OCI-LY3 (cell line): ENCODE results near the gene MOB3B.

Experiments
- H2AFZ ChIP-seq: fragments of 200-600, 300-600 bp; shearing (Covaris generic); 2 replicates; pipeline ENCODE4 v1.6.0; 2014; ENCODE audit warnings: antibody characterized with exemption, low read depth, low read length
- H3K27ac ChIP-seq: fragments of 200-600, 300-600 bp; sonication (generic); 2 replicates; pipeline ENCODE4 v1.5.1; 2014; ENCODE audit warnings: mild to moderate bottlenecking, low read length, moderate library complexity, mixed read lengths
- H3K27me3 ChIP-seq: fragments of 200-600, 300-600 bp; sonication (generic); 2 replicates; pipeline ENCODE4 v1.6.1; 2014; ENCODE audit warnings: low read depth, low read length, mixed read lengths
- H3K36me3 ChIP-seq: fragments of 200-600, 300-600 bp; sonication (generic); replicated peaks from 2 replicates; pipeline ENCODE3; 2014; ENCODE audit warnings: low read depth, low read length, mixed read lengths
- H3K4me1 ChIP-seq: fragments of 300-600, 200-600 bp; sonication (generic); 2 replicates; pipeline ENCODE4 v1.6.1; 2014; ENCODE audit warnings: low read length, mixed read lengths
- H3K4me2 ChIP-seq: fragments of 200-600, 300-600 bp; sonication (generic); 2 replicates; pipeline ENCODE4 v1.6.1; 2014; ENCODE audit warnings: low read length, mixed read lengths
- H3K4me3 ChIP-seq: fragments of 300-600, 200-600 bp; sonication (generic); 2 replicates; pipeline ENCODE4 v1.5.1; 2014; ENCODE audit warnings: antibody characterized with exemption, mild to moderate bottlenecking, low read length, moderate library complexity
- H3K79me2 ChIP-seq: fragments of 300-600, 200-600 bp; shearing (Covaris generic); 2 replicates; pipeline ENCODE4 v1.6.1; 2014; ENCODE audit warnings: mild to moderate bottlenecking, low read length, mixed read lengths
- H3K9ac ChIP-seq: fragments of 300-600, 200-600 bp; shearing (Covaris generic); 2 replicates; pipeline ENCODE4 v1.6.0; 2014; ENCODE audit warnings: mild to moderate bottlenecking, low read length, moderate library complexity
- H3K9me3 ChIP-seq: fragments of 200-600, 300-600 bp; shearing (Covaris generic); 2 replicates; pipeline ENCODE4 v1.6.1; 2014; ENCODE audit warnings: low read length, mixed read lengths; ENCODE audit not compliant: insufficient read depth
- H4K20me1 ChIP-seq: fragments of 200-600, 300-600 bp; sonication (generic); 2 replicates; pipeline ENCODE4 v1.6.1; 2016; ENCODE audit warnings: low read length, mixed read lengths; ENCODE audit not compliant: insufficient read depth
- EZH2phosphoT487 ChIP-seq: fragments of 200-600 bp; shearing (Covaris generic); IDR thresholded peaks from 2 replicates; pipeline ENCODE4 v1.6.1; 2018; ENCODE audit warnings: antibody characterized with exemption, mixed run types, low read depth
- TF ChIP-seq, protein P1 (sequence below): fragments of 200-600, 300-600 bp; sonication (generic); IDR thresholded peaks from 2 replicates; pipeline ENCODE4 v1.5.1; 2014; ENCODE audit warnings: antibody characterized with exemption, low read length, low read depth

The MOB3B gene

DNA sequence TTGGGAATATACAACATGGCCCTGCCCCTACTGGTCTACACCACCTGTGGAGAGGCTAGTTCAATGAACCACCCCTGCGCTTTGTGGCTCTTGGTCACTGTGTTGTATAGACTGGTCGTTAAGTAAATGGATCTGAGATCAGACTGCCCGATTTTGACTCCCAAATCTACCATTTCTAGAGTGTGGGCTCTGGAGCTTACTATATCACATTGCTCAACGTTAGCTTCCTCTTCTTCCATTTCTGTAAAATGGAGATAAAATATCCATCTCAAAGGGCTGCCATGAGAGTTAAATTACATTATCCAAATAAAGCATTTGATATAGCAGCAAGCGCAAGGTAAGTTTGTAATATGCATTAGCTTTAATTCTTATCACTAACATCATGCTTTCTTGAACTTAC is 58.2 kb downstream of the MOB3B start:
- Histone ChIP-seq H3K27me3 (peaks cover 4% of the 10 kb centered on the region; the same call in 1 of the 2 replicates), H3K4me3 (no peak overlapping the region), H3K4me1 (peaks cover 4% of the 10 kb centered on the region), H3K27ac (no peak overlapping the region), H3K9ac (no peak overlapping the region), H4K20me1 (no peaks in the 10 kb centered on the region), H3K9me3 (no peaks in the 10 kb centered on the region), H3K4me2 (no peak overlapping the region), H3K36me3 (no peaks in the 10 kb centered on the region), H3K79me2 (no peaks in the 10 kb centered on the region), H2AFZ (no peak overlapping the region)
- TF ChIP-seq, protein P1, sequence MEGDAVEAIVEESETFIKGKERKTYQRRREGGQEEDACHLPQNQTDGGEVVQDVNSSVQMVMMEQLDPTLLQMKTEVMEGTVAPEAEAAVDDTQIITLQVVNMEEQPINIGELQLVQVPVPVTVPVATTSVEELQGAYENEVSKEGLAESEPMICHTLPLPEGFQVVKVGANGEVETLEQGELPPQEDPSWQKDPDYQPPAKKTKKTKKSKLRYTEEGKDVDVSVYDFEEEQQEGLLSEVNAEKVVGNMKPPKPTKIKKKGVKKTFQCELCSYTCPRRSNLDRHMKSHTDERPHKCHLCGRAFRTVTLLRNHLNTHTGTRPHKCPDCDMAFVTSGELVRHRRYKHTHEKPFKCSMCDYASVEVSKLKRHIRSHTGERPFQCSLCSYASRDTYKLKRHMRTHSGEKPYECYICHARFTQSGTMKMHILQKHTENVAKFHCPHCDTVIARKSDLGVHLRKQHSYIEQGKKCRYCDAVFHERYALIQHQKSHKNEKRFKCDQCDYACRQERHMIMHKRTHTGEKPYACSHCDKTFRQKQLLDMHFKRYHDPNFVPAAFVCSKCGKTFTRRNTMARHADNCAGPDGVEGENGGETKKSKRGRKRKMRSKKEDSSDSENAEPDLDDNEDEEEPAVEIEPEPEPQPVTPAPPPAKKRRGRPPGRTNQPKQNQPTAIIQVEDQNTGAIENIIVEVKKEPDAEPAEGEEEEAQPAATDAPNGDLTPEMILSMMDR = no peak
- no peak for TF ChIP-seq EZH2phosphoT487

DNA sequence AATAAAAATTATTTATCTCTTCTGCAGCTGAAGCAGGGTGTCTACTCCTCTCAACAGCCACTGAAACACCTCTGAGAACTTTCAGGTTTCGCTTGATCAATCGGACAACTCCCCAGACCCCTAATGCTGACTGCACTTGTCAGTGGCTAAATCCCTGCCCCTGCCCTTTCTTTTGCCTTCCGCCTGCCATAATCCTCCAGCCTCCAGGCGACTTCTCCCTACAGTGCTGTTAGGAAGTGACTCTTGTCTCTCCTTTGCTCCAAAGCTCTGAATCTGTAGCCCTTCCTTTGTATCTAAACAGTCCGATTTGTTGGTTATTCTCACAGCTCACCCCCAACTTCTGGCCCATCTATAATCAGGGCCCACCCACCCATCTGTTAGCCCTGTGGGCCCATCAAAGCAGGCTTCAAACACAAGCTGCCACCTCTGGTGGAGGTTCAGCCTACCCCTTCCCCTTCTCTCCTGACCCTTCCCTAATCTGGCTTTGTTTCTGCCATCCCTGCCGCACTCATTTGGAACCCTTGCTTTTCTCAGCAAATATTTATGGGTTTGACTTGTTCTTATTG is 59.2 kb downstream of the MOB3B start:
- H2AFZ ChIP-seq = no peak overlapping the region
- H3K4me2 ChIP-seq = no peak overlapping the region
- no peak overlapping the region for H3K27ac ChIP-seq
- no peaks in the 10 kb centered on the region for H3K79me2 ChIP-seq
- peaks cover 4% of the 10 kb centered on the region; the same call in 1 of the 2 replicates for H3K27me3 ChIP-seq
- TF ChIP-seq EZH2phosphoT487 = no peak
- TF ChIP-seq, protein P1 = no peak
- H3K4me3 ChIP-seq = no peak overlapping the region
- no peaks in the 10 kb centered on the region for H3K36me3 ChIP-seq
- peaks cover 4% of the 10 kb centered on the region for H3K4me1 ChIP-seq
- H3K9ac ChIP-seq = no peak overlapping the region
- H3K9me3 ChIP-seq = no peaks in the 10 kb centered on the region
- H4K20me1 ChIP-seq = no peaks in the 10 kb centered on the region

DNA sequence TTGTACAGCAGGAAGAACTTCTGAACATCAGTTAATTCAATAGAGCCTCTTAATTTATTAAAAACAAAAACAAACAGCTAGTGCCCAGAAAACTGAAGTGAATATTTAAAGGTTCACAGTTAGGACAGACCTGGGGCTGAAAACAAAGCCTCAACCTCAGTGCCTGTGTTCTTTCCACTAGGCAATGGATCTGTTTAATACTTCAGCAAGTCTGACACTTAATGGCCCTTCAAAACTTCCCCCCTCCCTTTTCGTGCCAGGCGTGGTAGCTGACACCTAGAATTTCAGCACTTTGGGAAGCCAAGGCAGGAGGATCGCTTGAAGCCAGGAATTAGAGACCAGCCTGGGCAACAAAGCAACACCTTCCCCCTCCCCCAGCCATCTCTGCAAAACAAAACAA is 60.1 kb downstream of the MOB3B start:
- H3K4me3 ChIP-seq = no peak overlapping the region
- no peaks in the 10 kb centered on the region for H3K36me3 ChIP-seq
- H3K79me2 ChIP-seq = no peaks in the 10 kb centered on the region
- H3K9ac ChIP-seq = no peak overlapping the region
- no peak overlapping the region for H2AFZ ChIP-seq
- H3K9me3 ChIP-seq = no peaks in the 10 kb centered on the region
- H4K20me1 ChIP-seq = no peaks in the 10 kb centered on the region
- peaks cover 4% of the 10 kb centered on the region; the same call in 1 of the 2 replicates for H3K27me3 ChIP-seq
- H3K27ac ChIP-seq = no peak overlapping the region
- TF ChIP-seq, protein P1 = no peak
- no peak for TF ChIP-seq EZH2phosphoT487
- peaks cover 4% of the 10 kb centered on the region for H3K4me1 ChIP-seq
- no peak overlapping the region for H3K4me2 ChIP-seq

DNA sequence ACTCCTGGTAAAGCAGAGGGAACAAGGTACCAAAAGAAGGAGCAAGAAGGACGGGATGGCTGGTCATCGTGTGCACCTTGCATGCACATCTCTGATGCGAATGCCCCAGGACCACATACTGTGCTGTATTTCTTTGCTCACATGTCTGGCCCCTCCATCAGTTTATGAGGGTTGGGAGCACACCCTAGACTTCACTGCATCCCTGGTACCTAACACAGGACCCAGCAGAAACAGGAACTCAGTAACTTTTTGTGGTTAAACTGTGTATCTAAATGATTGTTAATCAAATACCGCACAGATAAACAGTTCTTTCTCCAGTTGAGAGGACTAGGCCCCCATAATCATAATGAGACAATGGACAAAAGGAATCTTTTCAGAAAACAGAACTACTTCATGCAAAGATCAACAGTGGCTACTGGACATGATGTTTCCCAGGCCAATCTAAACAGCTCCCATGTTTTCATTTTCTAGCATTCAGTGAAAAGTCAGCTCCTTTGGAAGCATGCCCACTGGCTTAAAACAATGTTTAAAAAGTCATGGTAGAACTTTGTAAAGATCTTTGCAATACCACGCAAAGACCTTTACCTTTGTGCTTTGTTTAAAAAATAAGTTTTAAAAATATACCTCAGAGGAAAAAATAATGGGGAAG is 61.0 kb downstream of the MOB3B start:
- Histone ChIP-seq H3K4me2 (no peak overlapping the region), H3K27ac (no peak overlapping the region), H2AFZ (no peak overlapping the region), H4K20me1 (no peaks in the 10 kb centered on the region), H3K79me2 (no peaks in the 10 kb centered on the region), H3K36me3 (no peaks in the 10 kb centered on the region), H3K9me3 (no peaks in the 10 kb centered on the region), H3K9ac (no peak overlapping the region), H3K4me1 (peaks cover 4% of the 10 kb centered on the region), H3K4me3 (no peak overlapping the region), H3K27me3 (peaks cover 4% of the 10 kb centered on the region; the same call in 1 of the 2 replicates)
- no peak for TF ChIP-seq EZH2phosphoT487
- TF ChIP-seq, protein P1 = no peak
